PFSK-1 (cell line): ENCODE data around the gene SH2D3C.

Experiments used
- FOXP2 ChIP-seq: optimal IDR thresholded peaks from 2 replicates; pipeline ENCODE3; 2011; ENCODE audit warnings: borderline replicate concordance, control low read depth, inconsistent platforms; ENCODE audit not compliant: insufficient read depth; ENCODE audit errors: extremely low read length, extremely low read depth
- POLR2AphosphoS5 ChIP-seq: IDR thresholded peaks from 2 replicates; pipeline ENCODE4 v1.6.1; 2012; ENCODE audit warnings: low read depth, mild to moderate bottlenecking, control low read depth, low read length, moderate library complexity
- TAF1 ChIP-seq: IDR thresholded peaks from 2 replicates; pipeline ENCODE4 v1.6.1; 2012; ENCODE audit warnings: low read length, control low read depth, borderline replicate concordance; ENCODE audit not compliant: insufficient read depth

DNA sequence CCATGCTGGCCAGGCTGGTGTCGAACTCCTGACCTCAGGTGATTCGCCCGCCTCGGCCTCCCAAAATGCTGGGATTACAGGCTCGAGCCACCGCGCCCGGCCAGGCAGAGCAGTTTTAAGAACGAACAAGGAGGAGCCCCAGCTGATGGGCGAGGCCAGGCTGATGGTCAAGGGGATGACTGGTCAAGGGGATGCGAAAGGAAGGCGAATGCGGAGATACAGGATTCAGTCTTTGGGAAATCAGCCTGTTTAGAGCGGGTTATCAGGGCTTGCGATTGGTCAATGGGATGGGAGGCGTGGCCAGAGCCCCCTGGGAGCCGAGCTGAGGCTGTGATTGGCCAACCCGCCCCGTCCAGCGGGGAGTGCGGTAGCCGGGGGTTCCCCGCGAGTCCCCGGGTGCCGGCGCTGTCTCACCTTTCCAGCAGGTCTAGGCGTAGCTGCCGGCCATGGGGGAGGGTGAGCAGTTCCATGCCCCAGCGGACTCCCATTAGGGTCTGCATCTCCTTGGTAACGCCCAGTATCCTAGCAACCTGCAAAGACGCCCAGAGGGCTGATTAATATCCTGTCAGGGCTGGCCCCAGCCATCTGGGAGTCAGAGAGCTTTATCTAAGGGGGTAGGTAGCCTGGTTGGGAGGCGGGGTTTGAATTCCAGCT lies 35.9 kb downstream of the SH2D3C start:
- TF ChIP-seq FOXP2 (no peak), POLR2AphosphoS5 (no peak), TAF1 (no peak)
